ENCODE results near the gene ASTE1.

DNA sequence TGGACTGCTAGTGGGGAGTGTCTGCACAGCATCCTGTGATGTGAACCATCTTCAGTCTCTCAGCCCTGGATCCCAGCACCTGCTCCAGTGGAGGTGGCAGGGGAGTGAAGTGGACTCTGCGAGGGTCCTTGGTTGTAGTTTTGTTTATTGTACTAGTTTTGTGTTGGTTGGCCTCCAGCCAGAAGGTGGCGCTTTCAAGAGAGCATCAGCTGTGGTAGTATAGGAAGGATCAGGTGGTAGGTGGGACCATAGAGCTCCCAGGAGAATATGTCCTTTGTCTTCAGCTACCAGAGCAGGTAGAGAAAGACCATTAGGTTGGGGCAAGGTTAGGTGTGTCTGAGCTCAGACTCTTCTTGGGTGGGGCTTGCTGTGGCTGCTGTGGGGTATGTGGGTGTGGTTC lies 21.0 kb upstream of the ASTE1 start:
- TF ChIP-seq, protein P1, sequence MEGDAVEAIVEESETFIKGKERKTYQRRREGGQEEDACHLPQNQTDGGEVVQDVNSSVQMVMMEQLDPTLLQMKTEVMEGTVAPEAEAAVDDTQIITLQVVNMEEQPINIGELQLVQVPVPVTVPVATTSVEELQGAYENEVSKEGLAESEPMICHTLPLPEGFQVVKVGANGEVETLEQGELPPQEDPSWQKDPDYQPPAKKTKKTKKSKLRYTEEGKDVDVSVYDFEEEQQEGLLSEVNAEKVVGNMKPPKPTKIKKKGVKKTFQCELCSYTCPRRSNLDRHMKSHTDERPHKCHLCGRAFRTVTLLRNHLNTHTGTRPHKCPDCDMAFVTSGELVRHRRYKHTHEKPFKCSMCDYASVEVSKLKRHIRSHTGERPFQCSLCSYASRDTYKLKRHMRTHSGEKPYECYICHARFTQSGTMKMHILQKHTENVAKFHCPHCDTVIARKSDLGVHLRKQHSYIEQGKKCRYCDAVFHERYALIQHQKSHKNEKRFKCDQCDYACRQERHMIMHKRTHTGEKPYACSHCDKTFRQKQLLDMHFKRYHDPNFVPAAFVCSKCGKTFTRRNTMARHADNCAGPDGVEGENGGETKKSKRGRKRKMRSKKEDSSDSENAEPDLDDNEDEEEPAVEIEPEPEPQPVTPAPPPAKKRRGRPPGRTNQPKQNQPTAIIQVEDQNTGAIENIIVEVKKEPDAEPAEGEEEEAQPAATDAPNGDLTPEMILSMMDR (IDR thresholded peaks at IDR 0.05 in 2 of 3, conservative IDR thresholded peaks at IDR 0.05 in 1 of 3; ENCODE audit: borderline replicate concordance in 1 of 3, insufficient read depth in 1 of 3, low read depth in 2 of 3, low read length in 2 of 3), result peak in 1 of 3 experiments; percentile 47; a peak in 2 of 6 replicates
- TF ChIP-seq POLR2A (IDR thresholded peaks at IDR 0.05; ENCODE audit: borderline replicate concordance, extremely low read depth, insufficient read depth, insufficient read length), result no peak
- TF ChIP-seq POLR2AphosphoS5 (IDR thresholded peaks at IDR 0.05; ENCODE audit: low read depth, low read length), result no peak
- no peak for TF ChIP-seq JUND (IDR thresholded peaks at IDR 0.05)
- TF ChIP-seq, protein P2, sequence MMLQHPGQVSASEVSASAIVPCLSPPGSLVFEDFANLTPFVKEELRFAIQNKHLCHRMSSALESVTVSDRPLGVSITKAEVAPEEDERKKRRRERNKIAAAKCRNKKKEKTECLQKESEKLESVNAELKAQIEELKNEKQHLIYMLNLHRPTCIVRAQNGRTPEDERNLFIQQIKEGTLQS (IDR thresholded peaks at IDR 0.05), result no peak
- TF ChIP-seq, protein P3, sequence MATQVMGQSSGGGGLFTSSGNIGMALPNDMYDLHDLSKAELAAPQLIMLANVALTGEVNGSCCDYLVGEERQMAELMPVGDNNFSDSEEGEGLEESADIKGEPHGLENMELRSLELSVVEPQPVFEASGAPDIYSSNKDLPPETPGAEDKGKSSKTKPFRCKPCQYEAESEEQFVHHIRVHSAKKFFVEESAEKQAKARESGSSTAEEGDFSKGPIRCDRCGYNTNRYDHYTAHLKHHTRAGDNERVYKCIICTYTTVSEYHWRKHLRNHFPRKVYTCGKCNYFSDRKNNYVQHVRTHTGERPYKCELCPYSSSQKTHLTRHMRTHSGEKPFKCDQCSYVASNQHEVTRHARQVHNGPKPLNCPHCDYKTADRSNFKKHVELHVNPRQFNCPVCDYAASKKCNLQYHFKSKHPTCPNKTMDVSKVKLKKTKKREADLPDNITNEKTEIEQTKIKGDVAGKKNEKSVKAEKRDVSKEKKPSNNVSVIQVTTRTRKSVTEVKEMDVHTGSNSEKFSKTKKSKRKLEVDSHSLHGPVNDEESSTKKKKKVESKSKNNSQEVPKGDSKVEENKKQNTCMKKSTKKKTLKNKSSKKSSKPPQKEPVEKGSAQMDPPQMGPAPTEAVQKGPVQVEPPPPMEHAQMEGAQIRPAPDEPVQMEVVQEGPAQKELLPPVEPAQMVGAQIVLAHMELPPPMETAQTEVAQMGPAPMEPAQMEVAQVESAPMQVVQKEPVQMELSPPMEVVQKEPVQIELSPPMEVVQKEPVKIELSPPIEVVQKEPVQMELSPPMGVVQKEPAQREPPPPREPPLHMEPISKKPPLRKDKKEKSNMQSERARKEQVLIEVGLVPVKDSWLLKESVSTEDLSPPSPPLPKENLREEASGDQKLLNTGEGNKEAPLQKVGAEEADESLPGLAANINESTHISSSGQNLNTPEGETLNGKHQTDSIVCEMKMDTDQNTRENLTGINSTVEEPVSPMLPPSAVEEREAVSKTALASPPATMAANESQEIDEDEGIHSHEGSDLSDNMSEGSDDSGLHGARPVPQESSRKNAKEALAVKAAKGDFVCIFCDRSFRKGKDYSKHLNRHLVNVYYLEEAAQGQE (IDR thresholded peaks at IDR 0.05; ENCODE audit: low read depth), result no peak
- TF ChIP-seq EZH2 (IDR thresholded peaks at IDR 0.05), result no peak
- no peak for TF ChIP-seq SP1 (IDR thresholded peaks at IDR 0.05; ENCODE audit: low read depth)
- no peak for TF ChIP-seq FOSL1 (IDR thresholded peaks at IDR 0.05; ENCODE audit: low read depth)
- TF ChIP-seq CBX3 (IDR thresholded peaks at IDR 0.05; ENCODE audit: low read depth), result no peak
- no peak for TF ChIP-seq EZH2phosphoT487 (IDR thresholded peaks at IDR 0.05; ENCODE audit: borderline replicate concordance)
